ENCODE results near the gene LRRC18. TPM values are rescaled to one million over a fixed set of nuclear protein-coding genes. Genes with fewer than 3 reads are reported as not detected.

The LRRC18 gene
- total RNA-seq, 1 experiment from 2014 or later = not detected

GRCh38 chr10:48901319-48901718 lies 38.3 kb downstream of the LRRC18 start:
- no peaks in the 10 kb centered on the region for H3K9me3 ChIP-seq (ENCODE audit: control insufficient read depth in 1 of 2, insufficient read depth in 1 of 2, low read depth in 1 of 2, low read length in 2 of 2)
- ChIA-PET RAD21 (ENCODE audit: low non-redundant PET in 1 of 2, low total read pairs in 2 of 2, uncharacterized antibody in 2 of 2, unreplicated experiment in 2 of 2) (no interaction called here), POLR2A (no interaction called here), CTCF (no interaction called here)
- no peaks in the 10 kb centered on the region for H3K4me1 ChIP-seq (ENCODE audit: control insufficient read depth in 1 of 2, insufficient read depth in 2 of 2, low read length in 2 of 2)
- no peak overlapping the region for H3K9ac ChIP-seq (ENCODE audit: low read length)
- no peaks in the 10 kb centered on the region for H4K20me1 ChIP-seq (ENCODE audit: insufficient read depth)
- BruUV-seq (replicated peaks) = no TSS peak
- H3K79me2 ChIP-seq (ENCODE audit: insufficient read depth, low read length) = no peaks in the 10 kb centered on the region
- no peak overlapping the region for H3K27ac ChIP-seq (ENCODE audit: low read depth, low read length)
- ATAC-seq (no peak), DNase-seq (ENCODE audit: low read depth, low spot score) (no peak)
- intact Hi-C loops (cut with micrococcal nuclease) = no loop called here
- H2AFZ ChIP-seq (ENCODE audit: low read depth, low read length, poor library complexity, severe bottlenecking) = no peak overlapping the region
- H3K4me2 ChIP-seq (ENCODE audit: low read length) = no peak overlapping the region
- no peak overlapping the region for H3K4me3 ChIP-seq (replicated peaks in 1 of 2; ENCODE audit: low read depth in 1 of 2, low read length in 2 of 2)
- no peaks in the 10 kb centered on the region for H3K36me3 ChIP-seq (ENCODE audit: control insufficient read depth in 1 of 2, insufficient read depth in 2 of 2, low read length in 2 of 2)
- H3K27me3 ChIP-seq (ENCODE audit: insufficient read depth, low read length) = peaks cover 9% of the 10 kb centered on the region
- H3K9me2 ChIP-seq (ENCODE audit: insufficient read depth) = no peaks in the 10 kb centered on the region
- no peak for TF ChIP-seq TCF7L2 (IDR thresholded peaks at IDR 0.05; ENCODE audit: borderline replicate concordance, extremely low read depth, insufficient read depth, insufficient read length)
- TF ChIP-seq POLR2AphosphoS5 (IDR thresholded peaks at IDR 0.05; ENCODE audit: low read depth, low read length) = no peak
- TF ChIP-seq ZFX (IDR thresholded peaks at IDR 0.05) = no peak
- TF ChIP-seq EZH2phosphoT487 (IDR thresholded peaks at IDR 0.05; ENCODE audit: borderline replicate concordance) = no peak
- TF ChIP-seq ELF1 (IDR thresholded peaks at IDR 0.05; ENCODE audit: borderline replicate concordance, low read depth) = no peak
- no peak for TF ChIP-seq RAD21 (IDR thresholded peaks at IDR 0.05; ENCODE audit: low read depth)
- TF ChIP-seq SP1 (IDR thresholded peaks at IDR 0.05; ENCODE audit: low read depth) = no peak
- TF ChIP-seq ZBTB33 (IDR thresholded peaks at IDR 0.05; ENCODE audit: extremely low read depth, insufficient replicate concordance, low read length) = no peak
- no peak for TF ChIP-seq POLR2A (IDR thresholded peaks at IDR 0.05; ENCODE audit: borderline replicate concordance, extremely low read depth, insufficient read depth, insufficient read length)
- TF ChIP-seq, protein P1, sequence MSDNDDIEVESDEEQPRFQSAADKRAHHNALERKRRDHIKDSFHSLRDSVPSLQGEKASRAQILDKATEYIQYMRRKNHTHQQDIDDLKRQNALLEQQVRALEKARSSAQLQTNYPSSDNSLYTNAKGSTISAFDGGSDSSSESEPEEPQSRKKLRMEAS (IDR thresholded peaks at IDR 0.05) = no peak
- TF ChIP-seq, protein P2, sequence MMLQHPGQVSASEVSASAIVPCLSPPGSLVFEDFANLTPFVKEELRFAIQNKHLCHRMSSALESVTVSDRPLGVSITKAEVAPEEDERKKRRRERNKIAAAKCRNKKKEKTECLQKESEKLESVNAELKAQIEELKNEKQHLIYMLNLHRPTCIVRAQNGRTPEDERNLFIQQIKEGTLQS (IDR thresholded peaks at IDR 0.05) = no peak
- TF ChIP-seq JUND (IDR thresholded peaks at IDR 0.05) = no peak
- no peak for TF ChIP-seq YY1 (IDR thresholded peaks at IDR 0.05; ENCODE audit: extremely low read depth, insufficient replicate concordance, low read depth, low read length)
- TF ChIP-seq SRF (IDR thresholded peaks at IDR 0.05; ENCODE audit: low read depth) = no peak
- no peak for TF ChIP-seq ZNF274 (IDR thresholded peaks at IDR 0.05; ENCODE audit: low read depth, low read length)
- TF ChIP-seq CBX3 (IDR thresholded peaks at IDR 0.05; ENCODE audit: low read depth) = no peak
- no peak for TF ChIP-seq FOSL1 (IDR thresholded peaks at IDR 0.05; ENCODE audit: low read depth)
- TF ChIP-seq EGR1 (IDR thresholded peaks at IDR 0.05; ENCODE audit: low read depth) = no peak
- no peak for TF ChIP-seq EZH2 (IDR thresholded peaks at IDR 0.05)

Measured in HCT116 (cell line).